AG04450 (cell line): ENCODE measurements around the gene KLF7. TPM values are rescaled to one million over a fixed set of nuclear protein-coding genes. Genes with fewer than 3 reads are reported as not detected.

Experiments
- CTCF ChIA-PET: fragments of 300-600, 350-600 bp; formaldehyde crosslinking; extraction: SDS; loops from one replicate; lab custom pipeline; 2022; ENCODE audit warnings: antibody characterized with exemption, inconsistent platforms; lab: Charles Lee
- POLR2A ChIA-PET: fragments of 350-600 bp; formaldehyde crosslinking; extraction: SDS; loops from one replicate; lab custom pipeline; 2021; ENCODE audit warnings: antibody characterized with exemption, inconsistent platforms; lab: Yijun Ruan, JAX
- DNase-seq: peaks from one replicate; pipeline ENCODE4 v3.0.0-alpha.2; 2011; ENCODE audit warnings: low read depth, low spot score
- H3K27ac ChIP-seq: one replicate; pipeline ENCODE4 v1.5.1; 2012; ENCODE audit warnings: low read depth, low read length, control low read depth
- H3K27me3 ChIP-seq: one replicate; pipeline ENCODE4 v1.6.0; 2012; ENCODE audit warnings: low read length; ENCODE audit not compliant: control insufficient read depth, insufficient read depth
- H3K4me3 ChIP-seq: 2 replicates; pipeline ENCODE4 v1.5.1; 2011; ENCODE audit warnings: mild to moderate bottlenecking, low read depth, low read length, control low read depth
- H3K9me3 ChIP-seq: 2 replicates; pipeline ENCODE4 v1.5.1; 2012; ENCODE audit warnings: low read length; ENCODE audit not compliant: control insufficient read depth, insufficient read depth
- CTCF ChIP-seq: IDR thresholded peaks from 2 replicates; pipeline ENCODE4 v1.5.1; 2011; ENCODE audit warnings: low read depth, low read length, control low read depth, inconsistent platforms
- polyA plus RNA-seq: library from polyadenylated mRNA; depleted of rRNA; stranded (reverse); fragments of >200 nt; gene quantifications from 2 replicates; pipeline ENCODE4 v1.2.3, GENCODE V29; 2011

Gene KLF7
- polyA plus RNA-seq, 1 experiment, result 22.1 TPM

- no peaks in the 10 kb centered on the region for H3K27me3 ChIP-seq
- no peak for TF ChIP-seq CTCF
- H3K4me3 ChIP-seq, result no peak overlapping the region
- POLR2A ChIA-PET, result no interaction called here
- CTCF ChIA-PET, result interaction anchor here (0.6 kb wide), 1 partner anchor 95 kb away, joined by 4 read pairs; no protein-coding TSS in a partner anchor
- no peak for DNase-seq
- H3K9me3 ChIP-seq, result no peaks in the 10 kb centered on the region
- H3K27ac ChIP-seq, result no peak overlapping the region
These were observed 82.2 kb downstream of the KLF7 start for GRCh38 chr2:207083361-207084110.

GRCh38 chr2:207082619-207083018, 83.1 kb downstream of the KLF7 start:
- ChIA-PET POLR2A (no interaction called here), CTCF (no interaction called here)
- Histone ChIP-seq H3K9me3 (no peaks in the 10 kb centered on the region), H3K27ac (no peak overlapping the region), H3K27me3 (no peaks in the 10 kb centered on the region), H3K4me3 (no peak overlapping the region)
- no peak for DNase-seq
- TF ChIP-seq CTCF, result no peak

- Histone ChIP-seq H3K27ac (no peak overlapping the region), H3K9me3 (no peaks in the 10 kb centered on the region), H3K27me3 (no peaks in the 10 kb centered on the region), H3K4me3 (no peak overlapping the region)
- POLR2A ChIA-PET, result no interaction called here
- DNase-seq, result no peak
- TF ChIP-seq CTCF, result no peak
- CTCF ChIA-PET, result no interaction called here
These were observed 87.5 kb downstream of the KLF7 start for GRCh38 chr2:207078186-207078798.

- CTCF ChIA-PET, result no interaction called here
- H3K27ac ChIP-seq, result no peak overlapping the region
- H3K9me3 ChIP-seq, result no peaks in the 10 kb centered on the region
- H3K4me3 ChIP-seq, result no peak overlapping the region
- H3K27me3 ChIP-seq, result no peaks in the 10 kb centered on the region
- POLR2A ChIA-PET, result no interaction called here
- no peak for DNase-seq
- no peak for TF ChIP-seq CTCF
These were observed 88.5 kb downstream of the KLF7 start for GRCh38 chr2:207077266-207077665.

- DNase-seq, result no peak
These were observed 90.3 kb downstream of the KLF7 start for GRCh38 chr2:207075456-207075855.

More at GRCh38 chr2:207075456-207075855, 90.3 kb downstream of the KLF7 start:
- TF ChIP-seq CTCF, result no peak
- ChIA-PET CTCF (interaction anchor here (0.6 to 1.5 kb wide), 3 partner anchors 92 to 398 kb away, joined by 3 to 6 read pairs (median 3); no protein-coding TSS in a partner anchor), POLR2A (no interaction called here)
- Histone ChIP-seq H3K9me3 (no peaks in the 10 kb centered on the region), H3K27me3 (no peaks in the 10 kb centered on the region), H3K4me3 (no peak overlapping the region), H3K27ac (no peak overlapping the region)
